HFF-Myc (cell line): ENCODE results near the gene TSPO2.

Experiments
- DNase-seq: peaks from one replicate; pipeline ENCODE4 v3.0.0-alpha.2; 2011; ENCODE audit warnings: low read depth; ENCODE audit errors: extremely low read depth
- H3K4me3 ChIP-seq: replicated peaks from 2 replicates; pipeline ENCODE4 v1.5.1; 2011; ENCODE audit warnings: low read depth, mild to moderate bottlenecking, control low read depth, low read length
- TF ChIP-seq, protein P1 (sequence below): IDR thresholded peaks from 2 replicates; pipeline ENCODE4 v1.5.1; 2012; ENCODE audit warnings: mild to moderate bottlenecking, low read depth, low read length, control low read depth; ENCODE audit errors: missing control alignments

TSPO2 gene

GRCh38 chr6:41049521-41049920, 7.3 kb downstream of the TSPO2 start:
- H3K4me3 ChIP-seq: no peak overlapping the region
- TF ChIP-seq, protein P1, sequence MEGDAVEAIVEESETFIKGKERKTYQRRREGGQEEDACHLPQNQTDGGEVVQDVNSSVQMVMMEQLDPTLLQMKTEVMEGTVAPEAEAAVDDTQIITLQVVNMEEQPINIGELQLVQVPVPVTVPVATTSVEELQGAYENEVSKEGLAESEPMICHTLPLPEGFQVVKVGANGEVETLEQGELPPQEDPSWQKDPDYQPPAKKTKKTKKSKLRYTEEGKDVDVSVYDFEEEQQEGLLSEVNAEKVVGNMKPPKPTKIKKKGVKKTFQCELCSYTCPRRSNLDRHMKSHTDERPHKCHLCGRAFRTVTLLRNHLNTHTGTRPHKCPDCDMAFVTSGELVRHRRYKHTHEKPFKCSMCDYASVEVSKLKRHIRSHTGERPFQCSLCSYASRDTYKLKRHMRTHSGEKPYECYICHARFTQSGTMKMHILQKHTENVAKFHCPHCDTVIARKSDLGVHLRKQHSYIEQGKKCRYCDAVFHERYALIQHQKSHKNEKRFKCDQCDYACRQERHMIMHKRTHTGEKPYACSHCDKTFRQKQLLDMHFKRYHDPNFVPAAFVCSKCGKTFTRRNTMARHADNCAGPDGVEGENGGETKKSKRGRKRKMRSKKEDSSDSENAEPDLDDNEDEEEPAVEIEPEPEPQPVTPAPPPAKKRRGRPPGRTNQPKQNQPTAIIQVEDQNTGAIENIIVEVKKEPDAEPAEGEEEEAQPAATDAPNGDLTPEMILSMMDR: no peak
- DNase-seq: no peak

DNA sequence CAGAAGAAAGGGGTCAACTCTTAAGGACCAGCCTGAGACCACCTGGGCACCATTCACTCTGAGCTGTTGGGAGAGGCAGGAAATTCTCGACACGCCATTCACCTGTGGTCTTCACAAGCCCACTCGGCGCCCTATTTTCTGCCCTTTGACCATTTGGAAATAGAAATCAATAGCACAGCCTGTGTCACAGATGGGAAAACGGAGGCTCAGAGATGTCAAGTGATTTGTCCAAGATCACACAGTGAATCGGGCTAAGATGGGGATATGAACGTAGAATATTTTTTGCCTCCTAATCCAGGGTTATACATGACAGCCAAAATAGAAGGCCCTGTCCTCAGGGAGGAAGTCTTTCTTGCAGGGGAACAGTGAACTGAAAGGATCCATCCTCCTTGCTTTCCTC, 7.7 kb downstream of the TSPO2 start:
- TF ChIP-seq, protein P1: no peak
- H3K4me3 ChIP-seq: no peak overlapping the region
- no peak for DNase-seq

DNA sequence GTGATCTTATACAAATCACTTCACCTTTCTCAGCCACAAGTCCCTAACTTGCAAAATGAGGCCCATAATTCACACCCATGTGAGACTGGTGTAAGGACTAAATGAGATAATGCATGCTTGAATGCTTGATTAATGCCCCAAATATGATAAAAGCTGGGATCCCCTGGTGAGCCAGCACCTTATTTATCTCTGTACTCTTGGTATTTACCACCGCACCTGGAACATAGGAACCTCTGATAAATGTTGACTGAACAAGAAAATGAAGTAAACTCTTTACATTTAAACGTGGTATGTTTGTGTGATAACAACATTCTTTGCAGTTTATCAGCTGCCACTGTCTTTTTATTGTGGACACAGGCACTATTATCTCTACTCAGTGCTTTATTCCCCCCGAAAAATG, 8.3 kb downstream of the TSPO2 start:
- no peak overlapping the region for H3K4me3 ChIP-seq
- TF ChIP-seq, protein P1: no peak
- no peak for DNase-seq

DNA sequence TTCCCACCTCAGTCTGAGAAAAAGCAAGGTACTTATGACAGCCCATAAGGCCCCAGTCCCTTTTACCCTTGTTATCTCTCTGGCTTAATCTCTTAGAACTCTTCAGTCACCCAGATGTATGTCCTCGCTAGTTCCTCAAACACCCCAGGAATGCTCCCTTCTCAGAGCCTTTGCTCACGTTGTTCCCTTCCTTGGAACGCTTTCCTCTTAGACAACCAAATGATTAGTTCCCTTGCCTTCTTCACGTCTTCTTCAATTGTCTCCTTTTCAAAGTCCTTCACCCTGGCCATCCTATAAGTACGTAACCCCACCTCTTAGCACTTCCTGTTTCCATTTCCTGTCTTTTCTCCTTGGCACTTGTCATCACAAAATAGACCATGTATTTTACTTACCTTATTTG, 9.6 kb downstream of the TSPO2 start:
- no peak for DNase-seq
- H3K4me3 ChIP-seq: no peak overlapping the region

GRCh38 chr6:41053041-41053440, 10.8 kb downstream of the TSPO2 start, which contains the start of gene APOBEC2:
Gene APOBEC2 (plus strand): TSS chr6:41053202. CDS start chr6:41053348, 146 bp downstream.
- DNase-seq: no peak
- no peak within 1 kb of the TSS for H3K4me3 ChIP-seq
- TF ChIP-seq, protein P1: no peak

More for the DNA sequence above, 9.6 kb downstream of the TSPO2 start:
- TF ChIP-seq, protein P1: no peak

- no peak overlapping the region for H3K4me3 ChIP-seq
- TF ChIP-seq, protein P1: no peak
- no peak for DNase-seq
These were observed 12.2 kb downstream of the TSPO2 start for GRCh38 chr6:41054511-41054910.

DNA sequence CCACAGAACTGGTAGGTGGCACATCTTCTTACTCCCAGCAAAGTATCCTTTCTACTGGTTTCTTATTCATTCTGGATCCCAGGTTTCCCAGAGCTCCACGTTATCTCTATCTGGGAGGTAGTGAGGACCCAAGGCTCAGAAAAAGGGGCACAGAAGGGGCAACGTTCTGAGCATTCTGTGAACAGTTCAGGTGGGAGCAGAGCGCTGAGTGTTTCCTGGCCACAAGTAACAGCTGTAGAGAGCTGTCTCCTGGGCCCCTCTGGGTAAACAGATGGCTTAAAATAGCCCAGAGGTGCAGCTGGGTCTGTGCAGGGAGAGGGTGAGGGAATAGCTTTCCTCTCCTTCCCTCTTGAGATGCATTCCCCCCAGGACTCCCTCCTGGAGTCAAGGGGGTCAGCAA, 12.9 kb downstream of the TSPO2 start:
- TF ChIP-seq, protein P1: no peak
- DNase-seq: no peak

More for the DNA sequence above, 12.9 kb downstream of the TSPO2 start:
- no peak overlapping the region for H3K4me3 ChIP-seq
